GM18502 (cell line): ENCODE data around the gene BIN2.
"Not testable (repeated sequence)": the region's sequence is repeated elsewhere in the genome, so short reads cannot be mapped to it uniquely, and the experiment has no call there.

Source experiments
- ATAC-seq: cut with Tn5 transposase; IDR thresholded peaks from one replicate; pipeline ENCODE4 v1.9.1; 2021; ENCODE audit warnings: mild to moderate bottlenecking; ENCODE audit not compliant: unreplicated experiment, poor library complexity

The BIN2 gene

DNA sequence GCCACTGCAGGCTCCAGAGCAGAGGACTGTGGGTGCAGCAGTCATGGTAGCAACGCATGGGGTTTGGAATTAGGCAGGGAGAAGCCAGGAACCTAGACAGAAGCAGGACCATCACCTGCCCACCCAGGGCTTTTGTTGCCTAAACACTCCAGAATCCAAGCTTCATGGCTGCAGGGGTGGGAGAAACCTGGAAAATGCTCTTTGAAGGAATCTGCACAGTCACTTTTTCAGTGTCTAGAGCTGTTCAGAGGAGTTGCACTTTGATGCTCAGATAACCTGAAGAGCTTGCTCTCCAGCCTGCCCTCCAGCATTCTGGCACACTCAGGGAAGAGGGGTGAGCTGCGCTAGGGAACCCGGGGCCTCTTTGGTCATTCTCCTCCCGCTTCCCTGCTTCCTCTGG, 24.1 kb upstream of the BIN2 start:
- no peak for ATAC-seq

DNA sequence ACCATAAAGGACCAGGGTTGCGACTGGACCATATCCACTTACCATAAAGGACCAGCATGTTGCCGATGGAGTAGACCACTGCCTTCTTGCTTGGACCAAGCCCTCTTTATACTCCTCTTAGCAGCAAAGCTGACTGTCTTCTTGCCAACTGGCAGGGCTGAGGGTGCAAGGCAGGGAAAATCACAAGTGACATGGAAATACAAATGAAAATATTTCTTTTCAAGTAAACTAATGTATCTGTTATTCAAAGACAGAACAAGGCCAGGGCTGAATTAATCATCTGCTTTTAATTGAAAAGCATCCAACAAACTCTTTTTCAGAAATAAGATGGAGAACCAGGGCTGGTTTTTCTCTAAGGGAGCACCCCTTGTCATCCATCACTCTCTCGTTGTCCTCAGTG, 22.6 kb upstream of the BIN2 start, which contains the start of gene CELA1:
Gene CELA1 (minus strand): TSS at position 99 of the 400 bp plus-strand sequence. CDS start 41 bp downstream, at position 58.
- ATAC-seq, result no peak

DNA sequence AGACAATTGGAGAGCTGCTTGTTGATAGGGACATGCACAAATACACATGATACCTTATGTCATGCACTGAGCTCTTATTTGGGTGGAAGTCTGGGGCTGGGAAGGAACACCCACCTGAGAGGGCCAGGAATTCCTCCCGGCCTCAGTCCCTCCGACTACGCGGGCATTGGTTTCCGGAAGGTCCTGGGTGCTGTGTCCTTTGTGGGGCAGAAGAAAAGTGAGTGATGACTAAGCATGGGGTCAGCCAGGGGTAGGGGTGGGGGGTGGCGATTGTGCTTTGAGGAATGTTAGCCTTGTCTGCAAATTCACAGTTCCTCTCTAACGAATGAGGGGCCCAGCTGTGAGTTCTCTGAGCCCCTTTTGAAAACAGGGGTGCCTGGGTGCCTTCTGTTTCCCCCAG, 21.7 kb upstream of the BIN2 start:
- no peak for ATAC-seq

DNA sequence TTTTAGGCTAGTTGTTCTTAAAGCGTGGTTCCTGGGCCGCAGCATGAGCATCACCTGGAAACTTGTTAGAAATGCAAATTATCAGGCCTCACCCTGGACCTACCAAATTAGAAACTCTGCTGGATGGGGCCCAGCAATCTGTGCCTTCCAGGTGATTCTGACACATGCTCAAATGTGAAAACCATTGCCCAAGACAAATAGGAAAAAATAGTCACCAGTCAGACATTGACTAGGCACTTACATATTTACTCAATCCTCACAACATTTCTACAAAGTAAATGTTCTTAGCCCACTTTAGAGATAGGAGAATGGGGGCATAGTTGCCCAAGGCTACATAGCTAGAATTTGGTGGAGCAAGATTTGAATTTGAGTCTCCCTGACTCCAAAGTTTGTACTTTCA, 19.2 kb upstream of the BIN2 start:
- no peak for ATAC-seq

DNA sequence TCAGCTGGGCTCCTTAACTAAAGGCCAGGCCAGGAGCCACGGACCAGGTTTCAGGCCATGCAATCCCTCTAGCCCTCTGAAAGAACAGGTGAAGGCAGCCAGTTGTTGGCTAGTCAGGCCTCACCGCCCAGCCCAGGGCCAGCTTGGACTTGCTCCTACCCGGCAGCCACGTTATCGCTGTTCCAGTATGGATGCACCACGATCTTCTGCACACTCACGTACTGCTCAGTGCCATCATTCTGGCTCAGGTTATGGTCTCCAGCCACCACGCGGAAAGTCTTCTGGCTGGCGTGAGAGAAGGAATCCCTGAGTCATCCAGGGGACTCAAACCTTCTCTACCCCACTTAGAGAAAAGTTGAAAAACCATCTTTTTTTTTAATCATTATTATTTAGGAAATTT, 18.4 kb upstream of the BIN2 start:
- no peak for ATAC-seq

DNA sequence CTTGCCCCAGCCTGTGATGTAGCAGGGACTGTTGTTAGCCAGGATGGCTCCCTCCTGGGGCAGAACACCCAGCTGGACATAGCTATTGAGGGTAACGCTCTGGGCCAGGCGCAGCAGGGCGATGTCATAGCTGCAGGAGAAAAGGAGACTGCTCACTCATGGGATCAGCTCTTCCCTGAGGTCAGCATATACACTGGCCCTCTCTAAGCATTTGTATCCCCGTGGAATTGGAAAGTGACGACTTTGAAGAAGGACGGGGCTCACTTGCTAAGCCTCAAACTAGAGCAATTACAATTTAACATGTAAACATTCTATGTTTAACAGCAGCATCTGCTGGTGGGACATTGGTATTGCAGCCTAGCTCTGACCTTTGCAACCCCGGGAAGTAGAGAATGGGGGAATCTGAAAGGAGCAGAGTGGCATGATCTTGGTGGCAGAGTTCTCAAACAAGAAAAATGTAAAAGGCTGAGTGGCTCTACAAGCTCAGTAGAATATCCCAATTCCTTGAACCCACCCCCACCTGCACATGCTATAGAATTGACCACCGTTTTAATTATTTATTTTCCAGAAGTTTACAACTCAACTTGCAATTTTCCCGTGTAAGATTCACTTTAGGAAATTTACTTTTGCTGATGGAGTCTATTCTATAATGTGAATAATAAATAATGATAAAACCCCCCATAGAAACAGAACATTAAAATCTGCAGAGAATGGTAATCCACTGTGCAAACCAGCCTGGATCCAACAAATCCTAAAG, 17.5 kb upstream of the BIN2 start:
- ATAC-seq, result no peak

DNA sequence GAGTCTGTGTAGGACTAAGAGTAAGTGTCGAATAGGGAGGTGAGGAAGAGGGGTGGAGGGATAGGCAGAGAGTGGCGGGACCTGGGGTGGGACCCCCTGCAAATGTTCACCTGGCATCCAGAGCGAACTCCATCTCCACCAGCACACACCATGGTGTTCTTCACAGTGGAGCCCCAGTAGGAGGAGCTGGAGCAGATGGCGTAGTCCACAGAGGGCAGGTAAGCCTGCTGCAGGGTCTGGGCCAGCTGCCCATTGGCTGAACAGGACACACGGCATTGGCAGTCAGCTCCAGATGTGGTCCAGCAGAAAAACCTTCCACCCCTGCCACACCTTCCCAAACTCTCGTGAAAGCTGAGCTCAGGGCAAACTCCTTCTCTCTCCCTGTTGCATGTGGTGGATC, 15.8 kb upstream of the BIN2 start:
- no peak for ATAC-seq

DNA sequence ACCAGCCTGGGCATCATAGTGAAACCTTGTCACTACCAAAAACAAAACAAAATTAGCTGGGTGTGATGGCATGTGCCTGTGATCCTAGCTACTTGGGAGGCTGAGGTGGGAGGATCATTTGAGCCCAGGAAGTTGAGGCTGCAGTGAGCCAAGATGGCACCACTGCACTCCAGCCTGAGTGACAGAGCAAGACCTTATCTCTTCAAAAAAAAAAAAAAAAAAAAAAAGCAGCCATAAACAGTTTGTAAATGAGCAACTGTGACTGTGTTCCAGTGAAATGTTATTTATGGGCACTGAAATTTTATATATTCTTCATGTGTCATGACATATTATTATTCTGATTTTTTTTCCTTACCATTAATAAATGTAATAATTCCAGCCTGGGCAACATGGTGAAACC, 13.4 kb upstream of the BIN2 start:
- not testable (repeated sequence) for ATAC-seq

DNA sequence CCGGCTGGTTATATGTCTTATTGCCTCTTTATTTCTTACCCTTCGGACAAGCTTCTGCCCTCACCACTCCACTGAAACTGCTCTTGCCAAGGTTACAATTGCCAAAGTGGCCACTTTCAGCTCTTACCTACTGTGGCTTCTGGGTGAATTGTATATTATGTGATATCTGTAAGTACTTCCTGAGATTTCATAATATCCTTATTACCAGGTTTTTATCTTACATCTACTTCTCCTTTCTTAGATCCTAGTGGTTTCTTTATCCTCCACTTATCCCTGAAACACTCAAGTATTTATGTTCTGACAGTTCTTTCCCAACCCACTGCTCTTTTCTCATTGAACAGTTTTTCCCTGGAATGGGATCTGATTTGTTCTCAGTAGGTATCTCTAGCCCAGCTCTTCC, 12.0 kb upstream of the BIN2 start:
- no peak for ATAC-seq

DNA sequence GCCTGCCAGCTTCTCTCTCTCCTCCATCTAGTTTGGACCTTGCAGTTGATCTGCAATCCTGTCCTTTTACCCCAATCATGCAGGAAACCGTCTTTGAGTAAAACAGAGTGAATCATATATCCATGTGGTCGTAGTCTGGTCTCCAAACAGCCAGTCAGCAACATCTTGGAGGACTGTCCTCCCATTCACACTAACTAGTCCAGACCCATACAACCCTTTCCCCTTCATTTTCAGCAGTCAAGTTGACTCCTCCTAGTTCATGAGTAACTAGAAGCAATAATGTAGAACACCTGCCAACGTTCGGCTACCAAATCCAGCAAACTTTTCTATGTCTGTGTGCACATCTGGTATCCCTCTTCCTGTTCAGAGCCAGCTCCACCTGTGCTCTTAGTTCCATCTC, 10.8 kb upstream of the BIN2 start:
- no peak for ATAC-seq

DNA sequence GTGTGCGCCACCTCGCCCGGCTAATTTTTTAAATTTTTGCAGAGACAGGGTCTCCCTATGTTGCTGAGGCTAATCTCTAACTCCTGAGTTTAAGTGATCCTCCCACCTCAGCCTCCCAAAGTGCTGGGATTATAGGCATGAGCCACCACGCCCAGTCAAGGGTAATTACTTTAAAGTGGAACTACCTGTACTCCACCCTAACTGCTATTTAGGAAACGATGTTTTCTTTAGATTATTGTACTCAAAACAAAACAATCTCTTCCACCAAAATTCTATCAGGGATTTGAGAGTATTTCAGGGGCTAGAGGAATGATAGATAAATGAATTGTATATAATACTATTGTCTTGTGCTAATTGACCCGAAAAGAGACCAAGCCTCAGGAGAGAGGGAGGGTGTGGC, 9.6 kb upstream of the BIN2 start:
- no peak for ATAC-seq

DNA sequence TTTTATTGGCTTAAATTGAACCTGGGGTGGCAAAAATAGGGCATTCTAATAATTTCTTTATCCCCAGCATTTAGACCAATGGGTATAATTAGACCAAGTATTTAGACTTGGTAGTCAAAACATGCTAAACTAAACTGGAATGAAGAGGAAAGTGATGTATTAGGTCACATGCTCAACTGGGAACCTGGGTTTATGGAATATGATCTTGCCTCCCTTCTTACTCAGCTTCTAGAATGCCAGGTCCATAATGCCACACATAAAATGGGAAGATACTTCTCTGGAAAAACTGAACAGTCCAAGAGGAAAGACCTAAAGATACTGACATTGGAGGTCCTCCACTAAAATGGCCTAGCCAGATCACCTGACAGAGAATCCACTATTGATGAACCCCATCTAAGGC, 6.2 kb upstream of the BIN2 start:
- no peak for ATAC-seq

DNA sequence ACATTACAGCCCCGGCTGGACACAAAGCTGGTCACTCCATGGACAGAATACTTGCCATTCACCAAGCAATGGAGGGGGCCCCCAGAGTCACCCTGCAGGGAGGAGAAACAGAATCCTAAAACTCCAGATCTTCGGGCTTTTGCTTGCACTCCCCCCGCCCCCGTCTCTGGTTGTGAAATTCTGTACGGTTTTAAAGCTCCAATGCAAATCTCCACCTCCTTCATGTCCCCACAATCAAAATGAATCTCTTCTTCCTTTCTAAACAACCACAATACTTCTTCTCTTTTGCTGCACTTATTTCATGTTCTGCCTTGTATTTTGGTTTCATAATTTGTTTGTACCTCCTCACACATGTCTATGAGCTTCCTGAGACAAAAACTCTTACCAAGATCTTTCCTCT, 5.8 kb upstream of the BIN2 start:
- ATAC-seq, result no peak

DNA sequence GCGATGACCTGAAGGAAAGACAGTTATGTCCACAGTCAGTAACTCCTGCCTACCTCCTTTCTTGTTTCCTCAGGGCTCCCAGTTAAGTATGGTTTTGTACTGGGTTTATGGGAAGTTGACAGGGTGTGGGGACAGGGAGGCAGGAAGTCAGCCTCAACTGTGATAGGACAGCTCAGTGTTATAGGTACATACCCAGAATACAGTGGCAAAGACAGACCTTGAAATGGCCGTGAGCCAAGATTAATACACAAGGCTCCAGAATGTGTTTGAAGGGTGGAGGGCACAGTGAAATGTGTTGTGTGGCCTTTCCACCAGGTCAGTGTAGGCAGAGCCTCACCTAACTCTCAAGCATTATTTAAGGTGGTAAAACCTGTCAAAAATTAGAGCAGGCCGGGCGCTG, 4.6 kb upstream of the BIN2 start:
- ATAC-seq, result no peak

DNA sequence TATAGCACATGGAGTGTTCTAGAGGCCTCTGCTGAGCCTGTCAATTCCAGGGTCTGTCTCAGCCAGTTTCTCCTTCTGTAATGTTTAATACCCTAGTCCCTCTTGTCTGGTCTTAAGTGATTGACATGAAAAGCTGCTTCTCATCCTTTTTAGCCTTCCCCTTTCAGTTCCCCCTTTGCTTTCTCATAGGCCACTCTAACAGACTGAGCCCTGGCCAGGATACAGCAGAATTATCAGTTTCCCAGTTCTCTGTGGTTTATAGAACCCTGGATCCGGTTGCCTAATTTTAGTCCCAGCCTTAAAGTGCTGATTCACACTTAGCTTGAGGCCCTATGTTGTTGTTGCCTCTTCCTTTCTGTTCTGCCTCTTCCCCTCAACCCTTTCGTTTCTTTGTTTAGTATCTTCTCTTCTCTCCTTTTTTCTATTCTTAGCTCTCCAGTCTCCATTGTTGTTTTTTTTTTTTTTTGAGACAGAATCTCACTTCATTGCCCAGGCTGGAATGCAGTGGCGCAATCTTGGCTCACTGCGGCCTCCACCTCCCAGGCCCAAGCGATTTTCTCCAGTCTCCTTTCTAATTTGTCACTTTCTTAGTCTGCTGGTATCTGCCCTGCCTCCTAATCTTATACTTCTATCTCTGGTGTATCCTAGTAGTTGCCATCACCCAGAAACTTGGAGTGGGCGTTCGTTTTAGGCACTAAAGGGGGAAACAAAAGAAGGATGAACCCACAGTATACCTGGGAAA, 2.9 kb upstream of the BIN2 start:
- peak; percentile 52 for ATAC-seq

DNA sequence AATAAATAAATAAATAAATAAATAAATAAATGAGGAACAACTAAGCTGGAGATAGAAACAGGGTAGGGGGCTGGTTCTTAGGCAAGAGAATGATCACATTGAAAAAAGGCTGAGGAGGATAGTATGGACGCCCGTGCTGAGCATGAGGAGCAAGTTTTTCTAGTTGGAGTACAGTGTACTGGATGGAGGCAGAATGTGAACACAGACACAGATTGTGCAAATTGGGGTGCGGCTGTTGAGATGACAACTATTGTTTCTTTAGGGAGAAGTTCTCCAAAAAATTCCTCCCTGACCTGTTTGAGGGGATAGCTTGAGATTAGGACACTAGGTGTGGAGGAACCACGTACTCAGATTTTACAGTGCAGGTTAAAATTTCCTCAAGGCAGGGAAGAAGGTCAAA, 979 bp upstream of the BIN2 start:
- ATAC-seq, result no peak

DNA sequence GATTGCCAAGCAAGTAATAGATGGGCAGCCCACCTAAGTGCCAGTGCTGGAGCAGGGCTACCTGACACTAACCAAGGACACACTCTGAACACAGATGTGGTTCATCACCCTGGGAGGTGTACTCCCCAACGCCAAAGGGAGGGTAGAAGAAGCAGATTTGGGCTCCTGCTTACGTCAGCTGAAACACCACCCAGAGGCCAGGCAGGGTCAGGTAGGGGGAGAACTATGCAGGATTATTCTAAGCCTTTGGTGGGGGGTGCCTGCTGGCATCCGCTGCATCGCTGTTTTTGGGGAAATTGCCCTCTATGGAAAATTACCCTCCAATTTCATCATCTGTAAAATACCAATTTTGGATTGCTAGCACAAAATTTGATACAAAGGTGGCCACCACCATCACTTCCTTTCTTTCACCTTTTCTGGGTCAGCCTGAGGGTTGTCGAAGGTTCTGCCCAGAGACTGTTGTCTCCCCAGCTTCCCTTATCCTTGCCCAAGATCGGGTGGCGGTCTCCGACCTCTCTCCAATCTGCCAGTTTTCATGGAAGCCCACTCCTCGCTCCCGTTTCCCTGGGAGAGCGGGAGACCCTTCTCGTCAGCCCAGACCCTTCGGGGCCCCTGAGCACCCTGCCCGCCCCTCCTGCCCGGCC, 535 bp downstream of the BIN2 start:
- no peak for ATAC-seq

DNA sequence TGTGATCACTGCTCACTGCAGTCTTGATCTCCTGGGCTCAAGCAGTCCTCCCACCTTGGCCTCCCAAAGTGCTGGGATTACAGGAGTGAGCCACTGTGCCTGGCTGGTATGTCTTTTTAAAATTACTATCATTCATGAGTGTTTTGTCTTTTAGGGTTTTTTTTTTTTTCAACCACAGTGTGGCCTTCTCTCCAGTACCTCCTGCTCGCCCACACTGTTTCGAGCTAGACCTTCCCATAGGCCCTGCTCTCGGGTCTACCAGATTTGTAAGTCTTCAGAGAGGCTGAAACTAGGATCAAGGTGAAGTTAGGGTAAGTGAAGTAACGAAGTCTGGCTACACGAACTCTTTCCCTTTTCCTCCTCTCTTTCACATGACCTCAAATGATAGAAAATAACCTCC, 1.5 kb downstream of the BIN2 start:
- ATAC-seq, result no peak

DNA sequence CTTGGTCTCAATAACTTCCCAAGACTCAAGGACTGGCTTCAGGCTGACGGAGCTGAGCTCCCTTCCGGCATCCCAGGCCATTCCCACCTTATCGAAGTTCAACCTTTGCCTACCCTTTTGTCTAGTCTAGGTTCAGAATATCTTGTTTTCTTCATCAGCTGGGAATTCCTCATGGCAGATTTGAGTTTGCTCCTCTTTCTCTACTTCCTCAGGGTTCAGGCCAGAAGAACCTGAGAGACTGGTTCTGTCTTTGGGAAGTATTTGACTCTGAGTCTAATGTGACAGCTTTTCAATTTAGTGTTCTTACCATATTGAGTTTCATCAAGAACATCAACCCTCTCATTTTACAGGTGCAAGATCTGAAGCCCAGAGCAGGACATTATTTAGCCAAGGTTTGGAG, 2.1 kb downstream of the BIN2 start:
- no peak for ATAC-seq

DNA sequence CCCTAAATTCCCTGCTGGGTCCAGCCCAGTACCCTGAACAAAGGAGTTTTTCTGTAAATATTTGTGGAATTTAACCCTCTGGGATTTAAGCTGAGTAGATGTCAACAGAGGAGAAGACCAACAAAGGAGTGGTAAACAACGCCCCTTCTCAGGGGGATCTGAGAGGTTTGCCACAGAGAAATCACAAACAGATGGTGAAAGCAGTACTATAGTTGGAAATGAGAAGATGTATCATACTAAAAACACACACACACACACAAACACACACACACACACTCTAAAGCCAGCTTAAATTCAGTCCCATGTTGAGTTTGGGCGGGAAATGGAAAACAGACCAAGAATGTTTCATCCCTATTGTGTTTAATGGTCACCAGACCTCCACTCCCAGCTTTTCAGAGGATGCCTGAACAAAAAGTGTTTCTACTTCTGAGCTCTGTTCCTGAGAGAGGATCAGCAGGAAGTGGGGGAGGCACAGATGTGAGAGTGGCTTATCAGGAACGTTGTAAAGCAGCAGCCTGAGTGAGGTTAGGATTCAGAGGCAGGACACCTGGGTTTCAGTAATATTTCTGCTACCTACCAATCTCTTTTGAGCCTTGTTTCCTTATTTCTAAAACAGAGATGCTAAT, 3.2 kb downstream of the BIN2 start:
- ATAC-seq, result no peak

DNA sequence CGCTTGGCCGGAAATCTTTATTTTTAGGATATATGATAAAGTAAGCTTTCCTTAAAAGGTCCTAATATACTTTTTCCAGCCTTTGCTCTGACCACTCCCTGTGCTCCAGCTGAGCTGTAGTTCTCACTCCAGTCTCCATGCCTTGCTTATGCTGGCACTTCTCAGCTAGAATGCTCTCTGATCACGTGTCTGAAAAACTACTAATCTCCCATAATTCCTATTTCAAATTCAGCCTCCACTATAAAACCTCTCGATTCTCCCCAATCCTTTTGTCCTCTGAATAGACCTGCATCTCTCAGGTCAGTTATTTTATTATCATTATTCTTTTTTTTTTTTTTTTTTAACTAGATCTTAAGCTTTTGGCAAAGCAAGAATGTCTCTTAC, 3.7 kb downstream of the BIN2 start:
- ATAC-seq, result no peak
